Measurements from ENCODE around the gene SPEN.
A peak's percentile ranks its signal among the peaks of the same experiment; 100 is the strongest.

SPEN gene

DNA sequence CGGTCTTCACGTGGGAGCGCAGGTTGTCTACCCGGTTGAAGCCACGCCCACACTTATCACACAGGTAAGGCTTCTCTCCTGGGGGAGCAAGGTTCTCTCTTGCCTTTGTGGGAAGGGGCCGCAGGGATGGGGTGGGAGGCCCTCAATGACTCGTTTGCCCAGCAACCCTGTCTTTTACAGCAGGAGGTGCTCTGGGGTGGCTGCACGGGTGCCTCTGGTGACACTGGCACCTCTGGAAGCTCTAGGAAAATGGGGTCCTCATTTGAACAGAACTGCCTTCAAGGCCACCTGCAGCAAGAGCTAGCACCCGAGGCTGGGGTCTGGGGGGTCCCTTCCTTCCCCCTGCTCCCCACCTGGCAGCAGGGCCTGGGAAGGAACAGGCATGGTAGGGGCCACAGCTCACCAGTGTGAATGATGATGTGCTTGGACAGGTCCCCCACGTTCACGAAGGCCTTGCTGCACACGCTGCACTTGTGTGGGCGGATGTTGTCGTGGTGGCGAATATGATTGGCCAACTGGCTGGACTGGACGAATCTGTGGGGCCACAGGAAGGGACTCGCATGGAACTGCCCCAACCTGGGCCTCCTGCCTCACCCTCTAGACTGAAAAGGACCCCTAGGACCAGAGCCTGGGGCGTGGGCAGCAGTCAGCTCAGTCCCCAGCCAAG lies 95.3 kb downstream of the SPEN start:
- ChIA-PET POLR2A (ENCODE audit: low non-redundant PET) (no interaction called here), CTCF (interaction anchor here (1.1 kb wide), 1 partner anchor 151 kb away, joined by 4 read pairs; no protein-coding TSS in a partner anchor)
- DNase-seq (ENCODE audit: low spot score), result no peak
- no peak for TF ChIP-seq CTCF (conservative IDR thresholded peaks at IDR 0.05; ENCODE audit: low read depth)
- H3K27ac ChIP-seq, result peak overlapping the region; percentile 100

GRCh38 chr1:15943328-15943991 lies 96.0 kb downstream of the SPEN start:
- TF ChIP-seq CTCF (conservative IDR thresholded peaks at IDR 0.05; ENCODE audit: low read depth), result no peak
- ChIA-PET CTCF (no interaction called here), POLR2A (ENCODE audit: low non-redundant PET) (no interaction called here)
- H3K27ac ChIP-seq, result peak overlapping the region; percentile 100
- no peak for DNase-seq (ENCODE audit: low spot score)

DNA sequence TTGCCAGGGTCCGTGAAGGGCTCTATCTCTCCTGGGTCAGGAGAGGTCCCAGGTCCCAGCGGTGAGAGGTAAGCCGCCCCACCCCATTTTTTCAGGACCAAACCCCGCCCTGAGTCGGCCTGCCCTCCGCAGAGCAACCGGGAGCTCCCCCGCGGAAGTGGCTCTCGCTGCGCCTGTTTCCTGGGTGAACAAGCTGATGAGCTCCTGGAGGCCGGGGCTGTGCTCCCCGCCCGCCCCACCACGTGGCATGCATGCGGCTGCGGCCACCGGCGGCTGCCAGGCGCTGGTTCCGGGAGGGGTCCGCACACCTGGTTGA lies 96.4 kb downstream of the SPEN start:
- H3K27ac ChIP-seq, result peak overlapping the region; percentile 100
- DNase-seq (ENCODE audit: low spot score), result no peak
- no peak for TF ChIP-seq CTCF (conservative IDR thresholded peaks at IDR 0.05; ENCODE audit: low read depth)
- ChIA-PET POLR2A (ENCODE audit: low non-redundant PET) (no interaction called here), CTCF (no interaction called here)

- CTCF ChIA-PET, result no interaction called here
- TF ChIP-seq CTCF (conservative IDR thresholded peaks at IDR 0.05; ENCODE audit: low read depth), result no peak
- DNase-seq (ENCODE audit: low spot score), result no peak
- POLR2A ChIA-PET (ENCODE audit: low non-redundant PET), result no interaction called here
- peak overlapping the region; percentile 100 for H3K27ac ChIP-seq
Observed at GRCh38 chr1:15944308-15945010, 97.0 kb downstream of the SPEN start.

- ChIA-PET POLR2A (ENCODE audit: low non-redundant PET) (no interaction called here), CTCF (no interaction called here)
- peak overlapping the region; percentile 100 for H3K27ac ChIP-seq
- DNase-seq (ENCODE audit: low spot score), result no peak
- no peak for TF ChIP-seq CTCF (conservative IDR thresholded peaks at IDR 0.05; ENCODE audit: low read depth)
Observed at GRCh38 chr1:15945011-15945831, 97.7 kb downstream of the SPEN start.

- no peak for TF ChIP-seq CTCF (conservative IDR thresholded peaks at IDR 0.05; ENCODE audit: low read depth)
- no peak for DNase-seq (ENCODE audit: low spot score)
- ChIA-PET CTCF (interaction anchor here (0.6 kb wide), 1 partner anchor 145 kb away, joined by 3 read pairs; no protein-coding TSS in a partner anchor), POLR2A (ENCODE audit: low non-redundant PET) (no interaction called here)
- peak overlapping the region; percentile 100 for H3K27ac ChIP-seq
Observed at GRCh38 chr1:15945832-15946448, 98.4 kb downstream of the SPEN start.

Data from RWPE1 (cell line).